ENCODE results near the gene RNF168. TPM values are rescaled to one million over a fixed set of nuclear protein-coding genes. Genes with fewer than 3 reads are reported as not detected.

Gene RNF168
- total RNA-seq, 1 donor from 2014 or later, result 14.1 TPM

Other genes with a start within 250 kb of the RNF168 start
- gene PCYT1A, start 216.0 kb downstream of the RNF168 start, total RNA-seq, result 73.6 and 90.0 TPM in 2 replicates
- 16.1 and 17.2 TPM in 2 replicates for gene DYNLT2B, start 185.5 kb downstream of the RNF168 start, total RNA-seq
- gene TM4SF19, start 165.4 kb downstream of the RNF168 start, total RNA-seq, result not detected in 2 replicates
- gene UBXN7, start 71.3 kb downstream of the RNF168 start, total RNA-seq, result 13.9 and 31.6 TPM in 2 replicates
- gene SMCO1, start 11.6 kb upstream of the RNF168 start, total RNA-seq, result not detected in 2 replicates
- 5.2 and 7.4 TPM in 2 replicates for gene WDR53, start 64.8 kb upstream of the RNF168 start, total RNA-seq
- gene FBXO45, start 64.9 kb upstream of the RNF168 start, total RNA-seq, result 11.3 and 13.7 TPM in 2 replicates
- gene NRROS, start 135.9 kb upstream of the RNF168 start, total RNA-seq, result 0.20 and 1.9 TPM in 2 replicates
- 2.8 and 6.5 TPM in 2 replicates for gene CEP19, start 208.5 kb upstream of the RNF168 start, total RNA-seq
- gene PIGX, start 208.6 kb upstream of the RNF168 start, total RNA-seq, result 17.7 and 33.0 TPM in 2 replicates
- gene PAK2, start 236.1 kb upstream of the RNF168 start, total RNA-seq, result 54.5 and 249 TPM in 2 replicates

All from renal cortical epithelial cell (primary cell).